Activated CD4-positive, alpha-beta T cell treated with anti-CD3 and anti-CD28 coated beads, Interleukin-2, amount 10 ng/mL, durations not matched to agents 24 days and 14 days (primary cell): ENCODE measurements around the gene GRPR. TPM values are rescaled to one million over a fixed set of nuclear protein-coding genes. Genes with fewer than 3 reads are reported as not detected.

Experiments used
- total RNA-seq: library from RNA; stranded (reverse); gene quantifications from 2 replicates; pipeline ENCODE4 v1.2.3, GENCODE V29; 2022

GRPR gene
- total RNA-seq, 1 donor from 2014 or later = not detected

Other genes starting within 250 kb of the GRPR start
- not detected in 2 replicates for gene MAGEB17, start 43.9 kb downstream of the GRPR start, total RNA-seq